ENCODE data around the gene STAP2.

Gene STAP2

GRCh38 chr19:4338441-4339355 is at the start of gene STAP2:
Gene STAP2, minus strand, starts transcription at chr19:4338827. Its CDS starts 74 bp downstream, at chr19:4338753.
- peak within 1 kb of the TSS; percentile 35 to 56 (median 45) for H3K4me3 ChIP-seq
- H3K27ac ChIP-seq = peak within 1 kb of the TSS in 20 of 21 experiments; percentile 73 to 95 (median 87)

- Histone ChIP-seq H3K27ac (peak overlapping the region in 1 of 21 experiments; percentile 77), H3K4me3 (no peak overlapping the region)
These were observed 47.6 kb upstream of the STAP2 start for GRCh38 chr19:4386041-4386782.

GRCh38 chr19:4385291-4386040 is 46.8 kb upstream of the STAP2 start:
- Histone ChIP-seq H3K27ac (peak overlapping the region in 4 of 21 experiments; percentile 26 to 45 (median 32)), H3K4me3 (no peak overlapping the region)

- Histone ChIP-seq H3K4me3 (peak overlapping the region in 1 of 7 experiments; percentile 17), H3K27ac (peak overlapping the region in 20 of 21 experiments; percentile 38 to 92 (median 82))
These were observed 41.7 kb upstream of the STAP2 start for GRCh38 chr19:4380254-4380727.

- peak overlapping the region in 20 of 21 experiments; percentile 38 to 92 (median 84) for H3K27ac ChIP-seq
- H3K4me3 ChIP-seq = peak overlapping the region in 1 of 7 experiments; percentile 17
These were observed 41.0 kb upstream of the STAP2 start for GRCh38 chr19:4379383-4380253.

GRCh38 chr19:4378886-4379285 is 40.3 kb upstream of the STAP2 start:
- no peak overlapping the region for H3K4me3 ChIP-seq
- H3K27ac ChIP-seq = peak overlapping the region in 20 of 21 experiments; percentile 13 to 92 (median 81)

GRCh38 chr19:4376991-4377781 is 38.6 kb upstream of the STAP2 start:
- no peak overlapping the region for H3K4me3 ChIP-seq
- H3K27ac ChIP-seq = peak overlapping the region in 19 of 21 experiments; percentile 27 to 94 (median 86)

GRCh38 chr19:4376671-4376990 is 38.0 kb upstream of the STAP2 start:
- peak overlapping the region in 19 of 21 experiments; percentile 27 to 94 (median 86) for H3K27ac ChIP-seq
- H3K4me3 ChIP-seq = no peak overlapping the region

GRCh38 chr19:4376028-4376670 is 37.5 kb upstream of the STAP2 start:
- H3K4me3 ChIP-seq = no peak overlapping the region

GRCh38 chr19:4375164-4376027 is 36.8 kb upstream of the STAP2 start:
- Histone ChIP-seq H3K4me3 (no peak overlapping the region), H3K27ac (peak overlapping the region in 20 of 21 experiments; percentile 58 to 95 (median 86))

More at GRCh38 chr19:4376028-4376670, 37.5 kb upstream of the STAP2 start:
- peak overlapping the region in 20 of 21 experiments; percentile 33 to 94 (median 84) for H3K27ac ChIP-seq

GRCh38 chr19:4374498-4375163 is 36.0 kb upstream of the STAP2 start:
- H3K27ac ChIP-seq = peak overlapping the region; percentile 8 to 95 (median 86)
- H3K4me3 ChIP-seq = no peak overlapping the region

GRCh38 chr19:4373601-4374497 is 35.2 kb upstream of the STAP2 start:
- H3K27ac ChIP-seq = peak overlapping the region; percentile 8 to 95 (median 86)
- no peak overlapping the region for H3K4me3 ChIP-seq

GRCh38 chr19:4373013-4373367 is 34.4 kb upstream of the STAP2 start:
- peak overlapping the region in 18 of 21 experiments; percentile 74 to 95 (median 86) for H3K27ac ChIP-seq
- no peak overlapping the region for H3K4me3 ChIP-seq

- H3K27ac ChIP-seq = peak overlapping the region in 17 of 21 experiments; percentile 8 to 95 (median 87)
- H3K4me3 ChIP-seq = no peak overlapping the region
These were observed 33.8 kb upstream of the STAP2 start for GRCh38 chr19:4372165-4373012.
